GM19324 (cell line): Measurements from ENCODE around the gene NKAPD1.
"Not testable (repeated sequence)": the region's sequence is repeated elsewhere in the genome, so short reads cannot be mapped to it uniquely, and the experiment has no call there.

Experiments
- ATAC-seq: cut with Tn5 transposase; IDR thresholded peaks from one replicate; pipeline ENCODE4 v1.9.1; 2021; ENCODE audit warnings: mild to moderate bottlenecking, moderate library complexity; ENCODE audit not compliant: unreplicated experiment, low FRiP score

The NKAPD1 gene

GRCh38 chr11:112085822-112086421 is 11.8 kb downstream of the NKAPD1 start:
- peak; percentile 24 for ATAC-seq

GRCh38 chr11:112086422-112087191 is 12.5 kb downstream of the NKAPD1 start, which contains the start of the genes SDHD and TIMM8B:
Gene SDHD (plus strand): TSS chr11:112086873. CDS start chr11:112086908, 35 bp downstream.
Gene TIMM8B (minus strand): TSS chr11:112086756. CDS start chr11:112086723, 33 bp downstream.
- ATAC-seq = peak; percentile 96

- ATAC-seq = no peak
These were observed 13.1 kb downstream of the NKAPD1 start for GRCh38 chr11:112087212-112087611.

GRCh38 chr11:112095302-112095701 is 21.2 kb downstream of the NKAPD1 start:
- ATAC-seq = not testable (repeated sequence)

GRCh38 chr11:112096194-112096593 is 22.1 kb downstream of the NKAPD1 start:
- no peak for ATAC-seq

GRCh38 chr11:112097734-112098528 is 23.8 kb downstream of the NKAPD1 start:
- ATAC-seq = no peak

DNA sequence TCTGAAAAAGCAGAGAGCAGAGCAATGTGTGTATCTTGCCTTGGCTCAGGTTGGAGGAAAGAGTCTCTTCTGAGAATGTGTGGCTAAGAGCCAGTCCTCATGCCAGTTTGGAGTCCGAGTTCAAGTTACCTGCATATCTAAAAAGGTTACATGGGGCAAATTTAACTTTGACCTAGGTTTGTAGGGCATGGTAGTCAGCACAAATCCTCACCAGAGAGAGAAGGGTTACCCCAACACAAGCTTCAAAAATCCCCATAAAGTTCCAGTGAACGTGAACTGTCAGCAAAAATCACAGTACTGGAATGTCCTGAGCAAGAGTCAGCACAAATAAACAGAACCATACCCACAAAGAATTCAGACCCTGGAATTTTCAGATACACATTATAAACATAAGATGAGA is 26.4 kb downstream of the NKAPD1 start:
- ATAC-seq = no peak

GRCh38 chr11:112103446-112103845 is 29.3 kb downstream of the NKAPD1 start:
- no peak for ATAC-seq

GRCh38 chr11:112106070-112106469 is 32.0 kb downstream of the NKAPD1 start:
- no peak for ATAC-seq

DNA sequence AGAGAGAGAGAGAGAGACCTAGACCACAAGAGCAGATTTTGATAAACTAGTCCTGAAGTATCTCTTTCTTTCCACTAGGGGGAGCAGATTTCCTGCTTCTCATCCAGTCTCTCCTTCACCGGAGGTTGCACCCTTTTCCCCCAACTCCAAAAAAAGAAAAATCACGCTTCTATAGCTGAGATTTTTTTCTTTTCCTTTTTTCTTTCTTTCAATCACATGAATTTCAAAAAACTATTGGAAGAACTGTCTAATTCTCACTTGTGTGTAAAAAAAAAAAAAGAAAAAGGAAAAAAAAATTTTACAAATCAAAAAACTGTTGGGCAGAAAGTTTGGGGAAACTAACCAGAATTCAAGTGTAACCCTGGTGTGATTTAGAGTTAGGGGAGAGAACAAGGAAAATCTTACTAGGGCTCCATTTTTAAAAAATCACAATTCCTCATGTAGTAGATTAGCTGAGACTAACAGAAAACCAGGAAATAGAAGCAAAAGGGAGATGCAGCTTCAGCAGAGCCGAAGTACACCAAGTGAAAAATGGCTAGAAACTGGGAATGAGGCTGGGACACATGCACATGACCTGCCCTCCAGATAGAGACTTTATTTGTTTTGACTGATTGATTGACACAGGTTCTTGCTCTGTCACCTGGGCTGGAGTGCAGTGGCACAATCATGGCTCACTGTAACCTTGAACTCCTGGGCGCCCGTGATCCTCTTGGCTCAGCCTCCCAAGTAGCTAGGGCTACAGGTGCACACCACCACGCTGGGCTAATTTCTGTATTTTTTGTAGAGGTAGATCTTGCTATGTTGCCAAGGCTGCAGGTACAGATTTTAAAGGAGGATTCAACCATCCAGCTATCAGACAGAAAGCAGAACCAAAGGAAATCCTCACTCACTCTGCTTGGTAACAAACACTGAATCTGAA is 39.7 kb downstream of the NKAPD1 start:
- ATAC-seq = no peak

GRCh38 chr11:112114460-112114859 is 40.4 kb downstream of the NKAPD1 start:
- no peak for ATAC-seq

- ATAC-seq = no peak
These were observed 41.3 kb downstream of the NKAPD1 start for GRCh38 chr11:112115386-112115785.

DNA sequence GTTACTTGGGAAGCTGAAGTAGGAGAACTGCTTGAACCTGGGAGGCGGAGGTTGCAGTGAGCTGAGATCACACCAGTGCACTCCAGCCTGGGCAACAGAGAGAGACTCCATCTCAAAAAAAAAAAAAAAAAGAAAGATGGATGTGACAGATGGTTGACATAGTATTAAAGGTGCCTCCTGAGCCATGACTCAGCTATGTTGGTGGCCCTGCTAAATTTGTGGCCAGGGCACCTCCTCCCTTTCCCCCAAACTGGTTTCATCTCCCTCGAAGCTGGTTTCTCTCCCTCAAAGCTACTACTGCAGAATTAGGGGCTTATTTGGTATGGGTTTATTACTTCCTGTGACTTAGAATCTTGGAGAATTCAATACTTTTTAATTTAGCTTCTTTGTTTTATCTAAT is 44.1 kb downstream of the NKAPD1 start:
- no peak for ATAC-seq

DNA sequence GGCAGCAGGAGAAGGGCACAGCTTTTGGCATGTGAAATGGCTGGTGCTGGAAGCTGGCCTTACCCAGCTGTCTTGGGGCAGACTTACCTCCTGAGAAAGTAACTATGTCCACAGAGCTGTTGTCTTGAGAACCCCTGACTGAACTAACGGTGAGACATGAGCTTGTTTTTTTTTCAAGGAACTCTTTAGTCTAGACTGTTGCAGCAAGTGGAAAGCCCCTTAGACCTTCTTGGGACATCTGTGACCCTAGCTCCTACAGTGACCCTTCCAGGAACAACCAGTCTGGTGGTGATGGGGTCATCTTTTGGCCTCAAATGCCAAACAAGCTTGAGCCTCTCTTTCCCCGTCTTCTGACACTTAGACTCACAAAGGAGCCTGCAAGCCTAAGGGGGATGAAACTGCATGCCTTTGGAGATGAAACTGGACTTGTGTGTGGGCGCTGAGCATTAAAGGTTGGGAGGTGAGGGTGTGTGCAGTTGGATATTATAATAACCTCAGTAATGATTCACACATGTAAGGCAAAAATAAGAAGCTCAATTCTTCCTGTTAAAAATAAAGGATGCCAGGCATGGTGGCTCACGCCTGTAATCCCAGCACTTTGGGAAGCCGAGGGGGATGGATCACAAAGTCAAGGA is 48.0 kb downstream of the NKAPD1 start:
- ATAC-seq = no peak

DNA sequence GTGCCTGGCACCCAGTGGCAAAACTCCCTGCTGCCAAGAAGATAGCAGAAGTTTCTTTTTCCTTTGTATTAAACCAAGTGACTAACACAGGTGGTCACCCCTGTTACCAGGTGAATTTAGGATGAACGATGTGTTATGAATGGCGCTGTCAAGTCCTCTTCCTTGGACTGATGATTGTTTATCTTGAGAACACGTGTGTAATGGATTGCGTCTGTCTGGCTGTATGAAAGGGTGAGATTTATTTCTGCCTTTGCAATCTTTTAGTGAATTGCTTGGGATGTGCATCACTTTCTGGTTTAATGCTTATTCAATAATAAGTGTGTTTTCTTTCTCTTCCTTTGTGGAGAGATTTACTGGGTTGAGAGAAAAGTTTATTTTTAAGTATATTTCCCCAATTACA is 49.0 kb downstream of the NKAPD1 start:
- no peak for ATAC-seq

DNA sequence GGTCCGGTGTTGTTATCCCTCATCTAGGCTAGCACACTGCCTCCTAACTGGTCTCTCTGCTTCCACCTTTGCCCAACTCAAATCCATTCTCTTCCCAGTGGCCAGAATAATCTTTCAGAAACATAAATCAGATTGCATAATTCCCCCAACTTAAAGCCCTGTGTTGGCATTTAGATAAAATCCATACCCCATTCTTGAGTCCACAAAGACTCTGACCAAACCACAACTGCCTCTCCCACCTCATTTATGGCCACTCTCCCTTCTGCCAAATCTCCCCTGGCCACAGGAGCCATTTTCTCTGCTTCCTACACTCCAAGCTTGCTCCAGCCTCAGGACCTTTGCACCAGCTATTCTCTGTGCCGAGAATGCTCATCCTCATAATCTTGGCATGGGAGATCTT is 53.0 kb downstream of the NKAPD1 start:
- ATAC-seq = no peak

DNA sequence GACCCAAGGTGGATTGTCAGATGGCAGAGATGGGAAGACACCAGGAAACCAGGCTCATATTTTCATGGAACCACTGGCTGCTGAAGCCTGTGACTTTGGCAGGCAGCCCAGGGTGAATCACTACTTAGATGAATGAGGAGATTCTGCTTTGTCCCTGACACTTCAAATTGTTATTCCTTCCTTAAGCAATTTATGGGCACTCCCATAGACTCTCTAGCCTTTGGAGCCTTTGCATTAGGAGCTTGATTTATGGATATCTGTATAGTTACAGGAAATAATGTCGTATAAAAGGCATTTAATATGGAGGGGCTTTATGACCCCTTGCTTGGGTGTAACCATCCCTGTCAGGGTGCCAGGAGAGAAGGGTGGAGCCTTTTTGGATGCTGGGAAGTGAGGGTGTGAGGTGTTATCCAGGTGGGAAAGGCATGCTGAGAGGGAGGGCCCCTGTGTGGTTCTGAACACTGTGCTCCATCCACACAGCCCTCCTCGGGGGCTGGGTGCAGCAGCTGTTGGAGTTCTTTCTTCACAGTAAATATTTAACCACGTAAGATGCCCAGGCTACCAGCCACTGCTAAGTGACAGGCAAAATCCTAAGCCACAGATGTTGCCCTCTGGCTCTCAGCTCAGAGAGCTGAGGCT is 54.5 kb downstream of the NKAPD1 start:
- no peak for ATAC-seq

DNA sequence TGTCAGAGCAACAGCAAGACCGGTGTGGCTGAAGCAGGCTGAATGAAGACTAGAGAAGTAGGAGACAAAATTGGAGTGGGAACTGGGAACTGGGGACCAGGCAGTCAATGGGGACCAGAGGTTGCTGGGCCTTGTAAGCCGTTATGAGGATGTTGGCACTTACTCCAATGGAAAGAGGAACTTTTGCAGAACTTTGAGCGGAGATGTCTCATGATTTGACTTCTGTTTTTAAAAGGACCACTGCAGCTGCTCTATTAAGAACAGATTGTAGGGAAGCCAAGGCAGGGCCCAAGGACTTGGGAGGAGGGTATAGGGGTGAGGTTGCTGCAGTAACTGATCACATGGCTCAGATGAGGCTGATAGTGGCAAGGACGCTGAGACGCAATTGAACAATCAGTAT is 55.6 kb downstream of the NKAPD1 start:
- ATAC-seq = no peak

DNA sequence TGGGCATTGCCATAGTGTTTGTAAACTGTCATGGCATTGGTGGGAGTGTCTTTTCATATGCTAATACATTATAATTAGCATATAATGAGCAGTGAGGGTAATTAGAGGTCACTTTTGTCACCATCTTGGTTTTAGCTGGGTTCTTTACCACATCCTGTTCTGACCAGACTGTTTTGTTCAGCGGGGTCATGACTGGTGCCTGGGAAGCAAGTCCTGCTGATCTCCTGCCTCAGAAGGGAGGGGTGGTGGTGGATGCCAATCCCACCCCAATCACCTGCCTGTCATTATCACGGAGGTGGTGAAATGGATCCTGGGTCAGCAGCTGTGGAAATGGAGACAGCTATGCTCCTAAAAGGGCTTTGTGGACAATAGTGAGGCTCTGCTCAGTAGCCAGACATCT is 58.6 kb downstream of the NKAPD1 start:
- ATAC-seq = no peak
